Body of pancreas (tissue), 4 donors: Measurements from ENCODE around the gene RAB12. TPM values are rescaled to one million over a fixed set of nuclear protein-coding genes. Genes with fewer than 3 reads are reported as not detected.
"Not testable (repeated sequence)": the region's sequence is repeated elsewhere in the genome, so short reads cannot be mapped to it uniquely, and the experiment has no call there.

ENCODE experiments used
- ATAC-seq: fragments of 150-250 bp; one replicate; pipeline ENCODE4 v1.9.1; 2016
- DNase-seq, 4 donors: peaks; one replicate each; pipeline ENCODE4 v3.0.0-alpha.2; 2019
- H3K27ac ChIP-seq, 4 donors: fragments of 200-600 bp; sonication (generic); 1 replicate in 3 of 4; 2 replicates in 1 of 4; pipeline versions ENCODE4 v1.5.1 to v1.6.1; 2016 to 2019; ENCODE audit warnings: mild to moderate bottlenecking in 1 of 4, mixed read lengths in 1 of 4, moderate library complexity in 1 of 4
- H3K27me3 ChIP-seq, 2 donors: fragments of 200-600 bp; sonication (generic); one replicate each; pipeline ENCODE4 v1.6.0; 2016; ENCODE audit warnings: mild to moderate bottlenecking in 1 of 2
- H3K36me3 ChIP-seq, 2 donors: fragments of 200-600 bp; sonication (generic); replicated peaks in 1 of 2; 2 replicates each; pipeline ENCODE4 v1.5.1; 2016; ENCODE audit warnings: low read depth in 2 of 2; ENCODE audit not compliant: insufficient read depth in 1 of 2
- H3K4me1 ChIP-seq: fragments of 200-600 bp; sonication (generic); one replicate; pipeline ENCODE4 v1.6.0; 2016
- H3K4me3 ChIP-seq, 2 donors: fragments of 200-600 bp; sonication (generic); 1 replicate in 1 of 2; 2 replicates in 1 of 2; pipeline ENCODE4 v1.5.1; 2016 to 2019
- H3K9me3 ChIP-seq, 3 donors: fragments of 200-600 bp; sonication (generic); 1 replicate in 2 of 3; 2 replicates in 1 of 3; pipeline ENCODE4 v1.5.1; 2016
- CTCF ChIP-seq, 7 experiments: fragments of 450-650 bp in 4 of 7; fragments of 200-600 bp in 3 of 7; sonication (generic) in 3 of 7; IDR thresholded peaks; one replicate each; pipeline ENCODE4 v1.5.1; 2016 to 2019; ENCODE audit warnings: antibody characterized with exemption in 7 of 7
- POLR2A ChIP-seq, 3 donors: fragments of 450-650 bp; IDR thresholded peaks; one replicate each; pipeline ENCODE4 v1.6.1; 2016; ENCODE audit warnings: antibody characterized with exemption in 3 of 3, mild to moderate bottlenecking in 2 of 3
- WGBS, 2 donors: methylation state at CpG; one replicate each; pipeline ENCODE4 v1.1.5; 2017; 5-methylcytosine and 5-hydroxymethylcytosine counted together
- intact Hi-C: fragments of 100-400 bp; cut with DNase I; formaldehyde crosslinking; loops from one replicate; pipeline ENCODE4 v1.15.1; 2023
- total RNA-seq, 2 donors: library from RNA; depleted of rRNA; stranded (reverse); fragments of >200 nt; gene quantifications; one replicate each; pipeline ENCODE4 v1.1.0, GENCODE V29; 2016

RAB12 gene
- total RNA-seq, 2 donors from 2014 or later: 18.9 to 26.7 TPM

- intact Hi-C loops: no loop called here
- H3K4me1 ChIP-seq: no peaks in the 10 kb centered on the region
- no peak overlapping the region for H3K4me3 ChIP-seq
- no peak for TF ChIP-seq CTCF (IDR thresholded peaks at IDR 0.05)
- TF ChIP-seq POLR2A (IDR thresholded peaks at IDR 0.05): no peak
- 96 to 97% methylated on average over 6 of the region's 6 CpGs for WGBS, 2 donors
- H3K27ac ChIP-seq: no peak overlapping the region
- peaks cover 0 to 16% of the 10 kb centered on the region in 2 donors for H3K36me3 ChIP-seq
- DNase-seq (no peak), ATAC-seq (no peak)
- H3K27me3 ChIP-seq: no peaks in the 10 kb centered on the region
- no peaks in the 10 kb centered on the region for H3K9me3 ChIP-seq
These were observed 25.3 kb downstream of the RAB12 start for GRCh38 chr18:8634508-8634907.

GRCh38 chr18:8635087-8635486 lies 25.9 kb downstream of the RAB12 start:
- ATAC-seq (no peak), DNase-seq (no peak)
- WGBS, 2 donors: 90 to 98% methylated on average over 3 of the region's 3 CpGs
- H3K36me3 ChIP-seq: peaks cover 0 to 16% of the 10 kb centered on the region in 2 donors
- H3K27ac ChIP-seq: no peak overlapping the region
- intact Hi-C loops: no loop called here
- TF ChIP-seq CTCF (IDR thresholded peaks at IDR 0.05) (no peak), POLR2A (IDR thresholded peaks at IDR 0.05) (no peak)
- H3K9me3 ChIP-seq: no peaks in the 10 kb centered on the region
- H3K4me1 ChIP-seq: no peaks in the 10 kb centered on the region
- H3K27me3 ChIP-seq: no peaks in the 10 kb centered on the region
- no peak overlapping the region for H3K4me3 ChIP-seq

GRCh38 chr18:8639762-8640161 lies 30.5 kb downstream of the RAB12 start:
- Histone ChIP-seq H3K27me3 (no peaks in the 10 kb centered on the region), H3K36me3 (peaks cover 0 to 9% of the 10 kb centered on the region in 2 donors), H3K4me1 (no peaks in the 10 kb centered on the region), H3K4me3 (no peak overlapping the region), H3K9me3 (no peaks in the 10 kb centered on the region), H3K27ac (no peak overlapping the region)
- intact Hi-C loops: no loop called here
- ATAC-seq: no peak
- no peak for TF ChIP-seq POLR2A (IDR thresholded peaks at IDR 0.05)
- TF ChIP-seq CTCF (IDR thresholded peaks at IDR 0.05): no peak
- WGBS, 2 donors: 94 to 96% methylated on average over 11 of the region's 11 CpGs
- DNase-seq: no peak

- TF ChIP-seq CTCF (IDR thresholded peaks at IDR 0.05) (no peak), POLR2A (IDR thresholded peaks at IDR 0.05) (no peak)
- H3K27me3 ChIP-seq: no peaks in the 10 kb centered on the region
- no peaks in the 10 kb centered on the region for H3K4me1 ChIP-seq
- intact Hi-C loops: no loop called here
- no peak overlapping the region for H3K27ac ChIP-seq
- no peak for DNase-seq
- ATAC-seq: no peak
- H3K36me3 ChIP-seq: peaks cover 0 to 2% of the 10 kb centered on the region in 2 donors
- no peak overlapping the region for H3K4me3 ChIP-seq
- WGBS, 2 donors: 46 to 48% methylated on average over 3 of the region's 3 CpGs
- no peaks in the 10 kb centered on the region for H3K9me3 ChIP-seq
These were observed 34.2 kb downstream of the RAB12 start for GRCh38 chr18:8643326-8643878.

GRCh38 chr18:8647359-8647758 lies 38.1 kb downstream of the RAB12 start:
- H3K4me3 ChIP-seq, H3K9me3 ChIP-seq, H3K27me3 ChIP-seq, ATAC-seq, H3K36me3 ChIP-seq, H3K27ac ChIP-seq, H3K4me1 ChIP-seq, DNase-seq, intact Hi-C loops: not testable (repeated sequence)
- WGBS, 2 donors: 68 to 87% methylated on average over 3 of the region's 3 CpGs

- DNase-seq, H3K9me3 ChIP-seq, H3K27ac ChIP-seq, H3K4me1 ChIP-seq, ATAC-seq, H3K36me3 ChIP-seq, H3K4me3 ChIP-seq, intact Hi-C loops, H3K27me3 ChIP-seq: not testable (repeated sequence)
- 72 to 77% methylated on average over 7 of the region's 7 CpGs for WGBS, 2 donors
These were observed 42.4 kb downstream of the RAB12 start for GRCh38 chr18:8651478-8652261.
